ENCODE data around the gene MDGA2. TPM values are rescaled to one million over a fixed set of nuclear protein-coding genes. Genes with fewer than 3 reads are reported as not detected.

MDGA2 gene
- total and polyA plus RNA-seq, 2 of the 13 experiments (the other 11 are each of a cell fraction or from before 2014, with no cell fraction given): not detected

- POLR2A ChIA-PET: no interaction called here
- Histone ChIP-seq H3K4me3 (replicated peaks in 1 of 3; ENCODE audit: insufficient read depth in 1 of 3, low read depth in 2 of 3, low read length in 3 of 3) (no peak overlapping the region), H3K4me2 (ENCODE audit: low read depth, low read length) (no peak overlapping the region), H3K27ac (ENCODE audit: extremely low read length, insufficient read depth, low read length) (no peak overlapping the region), H3K9ac (ENCODE audit: insufficient read depth, low read depth, low read length) (no peak overlapping the region), H3K9me3 (ENCODE audit: low read length) (no peaks in the 10 kb centered on the region), H3K36me3 (replicated peaks in 1 of 2; ENCODE audit: control insufficient read depth in 1 of 2, insufficient read depth in 2 of 2, low read length in 2 of 2) (no peaks in the 10 kb centered on the region), H3K4me1 (ENCODE audit: insufficient read depth, low read length) (no peaks in the 10 kb centered on the region), H3K27me3 (ENCODE audit: control insufficient read depth in 1 of 2, insufficient read depth in 2 of 2, low read length in 2 of 2) (no peaks in the 10 kb centered on the region), H3K79me2 (ENCODE audit: insufficient read depth, low read length) (no peaks in the 10 kb centered on the region), H4K20me1 (ENCODE audit: insufficient read depth, low read length) (no peaks in the 10 kb centered on the region), H2AFZ (ENCODE audit: low read length) (no peak overlapping the region)
- BruUV-seq (replicated peaks): no TSS peak
- in situ Hi-C loops (cut with HindIII; ENCODE audit: extremely low pct_ligation_motif_present, low pct_unique_long_range_greater_than_20kb): no loop called here
- CTCF ChIA-PET (ENCODE audit: low intra/inter-chr PET ratio, low total read pairs): no interaction called here
- FAIRE-seq (no peak), ATAC-seq (no peak), DNase-seq (ENCODE audit: low spot score) (no peak)
- intact Hi-C loops (cut with micrococcal nuclease; ENCODE audit: unreplicated experiment): no loop called here
- 8% methylated on average over 1 of the region's 1 CpG for WGBS (ENCODE audit: low lambda C conversion rate)
- TF ChIP-seq ZNF333 (CRISPR knock-in tag; IDR thresholded peaks at IDR 0.05; ENCODE audit: borderline replicate concordance): no peak
- TF ChIP-seq ZNF496 (CRISPR knock-in tag; IDR thresholded peaks at IDR 0.05; ENCODE audit: insufficient replicate concordance): no peak
- TF ChIP-seq, protein P1, sequence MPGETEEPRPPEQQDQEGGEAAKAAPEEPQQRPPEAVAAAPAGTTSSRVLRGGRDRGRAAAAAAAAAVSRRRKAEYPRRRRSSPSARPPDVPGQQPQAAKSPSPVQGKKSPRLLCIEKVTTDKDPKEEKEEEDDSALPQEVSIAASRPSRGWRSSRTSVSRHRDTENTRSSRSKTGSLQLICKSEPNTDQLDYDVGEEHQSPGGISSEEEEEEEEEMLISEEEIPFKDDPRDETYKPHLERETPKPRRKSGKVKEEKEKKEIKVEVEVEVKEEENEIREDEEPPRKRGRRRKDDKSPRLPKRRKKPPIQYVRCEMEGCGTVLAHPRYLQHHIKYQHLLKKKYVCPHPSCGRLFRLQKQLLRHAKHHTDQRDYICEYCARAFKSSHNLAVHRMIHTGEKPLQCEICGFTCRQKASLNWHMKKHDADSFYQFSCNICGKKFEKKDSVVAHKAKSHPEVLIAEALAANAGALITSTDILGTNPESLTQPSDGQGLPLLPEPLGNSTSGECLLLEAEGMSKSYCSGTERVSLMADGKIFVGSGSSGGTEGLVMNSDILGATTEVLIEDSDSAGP (CRISPR knock-in tag; IDR thresholded peaks at IDR 0.05; ENCODE audit: borderline replicate concordance): no peak
- no peak for TF ChIP-seq ZNF607 (CRISPR knock-in tag; IDR thresholded peaks at IDR 0.05; ENCODE audit: borderline replicate concordance)
- TF ChIP-seq MAFF (IDR thresholded peaks at IDR 0.05; ENCODE audit: low read depth, low read length): no peak
- TF ChIP-seq NR1H2 (CRISPR knock-in tag; IDR thresholded peaks at IDR 0.05; ENCODE audit: borderline replicate concordance, low read depth): no peak
- TF ChIP-seq ZNF331 (CRISPR knock-in tag; IDR thresholded peaks at IDR 0.05): no peak
- TF ChIP-seq, protein P2, sequence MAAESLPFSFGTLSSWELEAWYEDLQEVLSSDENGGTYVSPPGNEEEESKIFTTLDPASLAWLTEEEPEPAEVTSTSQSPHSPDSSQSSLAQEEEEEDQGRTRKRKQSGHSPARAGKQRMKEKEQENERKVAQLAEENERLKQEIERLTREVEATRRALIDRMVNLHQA (CRISPR knock-in tag; IDR thresholded peaks at IDR 0.05): no peak
- TF ChIP-seq ZNF10 (CRISPR knock-in tag; IDR thresholded peaks at IDR 0.05; ENCODE audit: borderline replicate concordance, low read depth): no peak
- no peak for TF ChIP-seq ZBTB7A (CRISPR knock-in tag; IDR thresholded peaks at IDR 0.05)
- TF ChIP-seq ZSCAN12 (CRISPR knock-in tag; IDR thresholded peaks at IDR 0.05): no peak
- no peak for TF ChIP-seq UBTF (CRISPR knock-in tag; IDR thresholded peaks at IDR 0.05)
- no peak for TF ChIP-seq KDM3A (CRISPR knock-in tag; IDR thresholded peaks at IDR 0.05; ENCODE audit: low read depth)
- TF ChIP-seq NKX3-1 (CRISPR knock-in tag; IDR thresholded peaks at IDR 0.05): no peak
- no peak for TF ChIP-seq ZFP90 (CRISPR knock-in tag; IDR thresholded peaks at IDR 0.05; ENCODE audit: borderline replicate concordance)
- TF ChIP-seq ZZZ3 (CRISPR knock-in tag; IDR thresholded peaks at IDR 0.05; ENCODE audit: borderline replicate concordance): no peak
- TF ChIP-seq, protein P3, sequence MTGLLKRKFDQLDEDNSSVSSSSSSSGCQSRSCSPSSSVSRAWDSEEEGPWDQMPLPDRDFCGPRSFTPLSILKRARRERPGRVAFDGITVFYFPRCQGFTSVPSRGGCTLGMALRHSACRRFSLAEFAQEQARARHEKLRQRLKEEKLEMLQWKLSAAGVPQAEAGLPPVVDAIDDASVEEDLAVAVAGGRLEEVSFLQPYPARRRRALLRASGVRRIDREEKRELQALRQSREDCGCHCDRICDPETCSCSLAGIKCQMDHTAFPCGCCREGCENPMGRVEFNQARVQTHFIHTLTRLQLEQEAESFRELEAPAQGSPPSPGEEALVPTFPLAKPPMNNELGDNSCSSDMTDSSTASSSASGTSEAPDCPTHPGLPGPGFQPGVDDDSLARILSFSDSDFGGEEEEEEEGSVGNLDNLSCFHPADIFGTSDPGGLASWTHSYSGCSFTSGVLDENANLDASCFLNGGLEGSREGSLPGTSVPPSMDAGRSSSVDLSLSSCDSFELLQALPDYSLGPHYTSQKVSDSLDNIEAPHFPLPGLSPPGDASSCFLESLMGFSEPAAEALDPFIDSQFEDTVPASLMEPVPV (CRISPR knock-in tag; IDR thresholded peaks at IDR 0.05): no peak
- TF ChIP-seq, protein P4, sequence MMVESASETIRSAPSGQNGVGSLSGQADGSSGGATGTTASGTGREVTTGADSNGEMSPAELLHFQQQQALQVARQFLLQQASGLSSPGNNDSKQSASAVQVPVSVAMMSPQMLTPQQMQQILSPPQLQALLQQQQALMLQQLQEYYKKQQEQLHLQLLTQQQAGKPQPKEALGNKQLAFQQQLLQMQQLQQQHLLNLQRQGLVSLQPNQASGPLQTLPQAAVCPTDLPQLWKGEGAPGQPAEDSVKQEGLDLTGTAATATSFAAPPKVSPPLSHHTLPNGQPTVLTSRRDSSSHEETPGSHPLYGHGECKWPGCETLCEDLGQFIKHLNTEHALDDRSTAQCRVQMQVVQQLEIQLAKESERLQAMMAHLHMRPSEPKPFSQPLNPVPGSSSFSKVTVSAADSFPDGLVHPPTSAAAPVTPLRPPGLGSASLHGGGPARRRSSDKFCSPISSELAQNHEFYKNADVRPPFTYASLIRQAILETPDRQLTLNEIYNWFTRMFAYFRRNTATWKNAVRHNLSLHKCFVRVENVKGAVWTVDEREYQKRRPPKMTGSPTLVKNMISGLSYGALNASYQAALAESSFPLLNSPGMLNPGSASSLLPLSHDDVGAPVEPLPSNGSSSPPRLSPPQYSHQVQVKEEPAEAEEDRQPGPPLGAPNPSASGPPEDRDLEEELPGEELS (CRISPR knock-in tag; IDR thresholded peaks at IDR 0.05): no peak
These were observed 131.9 kb downstream of the MDGA2 start for GRCh38 chr14:47543459-47543858.

Measured in HepG2 (cell line).